GM18858 (cell line): ENCODE measurements around the gene SLC26A8.
"Not testable (repeated sequence)": the region's sequence is repeated elsewhere in the genome, so short reads cannot be mapped to it uniquely, and the experiment has no call there.

Experiments
- ATAC-seq: cut with Tn5 transposase; IDR thresholded peaks from one replicate; pipeline ENCODE4 v1.9.1; 2021; ENCODE audit not compliant: unreplicated experiment

SLC26A8 gene

GRCh38 chr6:35948725-35949124, 75.7 kb downstream of the SLC26A8 start:
- no peak for ATAC-seq

GRCh38 chr6:35945650-35946025, 78.8 kb downstream of the SLC26A8 start:
- ATAC-seq: no peak

DNA sequence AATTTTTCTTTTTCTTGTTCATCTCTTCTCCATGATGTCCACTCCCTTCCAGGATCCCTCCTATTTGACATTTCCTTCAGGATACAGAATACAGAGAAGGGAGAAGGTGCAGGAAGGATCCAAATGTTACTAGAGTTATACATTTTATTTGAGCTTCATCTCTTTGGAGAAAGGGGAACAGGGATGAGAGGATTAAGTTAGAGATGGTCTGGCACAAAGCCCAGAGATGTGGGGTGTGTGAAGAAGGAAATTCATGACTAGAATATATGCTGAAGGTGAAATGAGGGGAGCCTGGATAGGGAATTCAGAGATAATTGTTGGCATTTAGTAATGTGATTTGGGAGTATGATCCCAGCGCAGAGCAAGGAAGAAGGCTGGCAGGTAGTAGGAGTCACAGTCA, 81.1 kb downstream of the SLC26A8 start:
- no peak for ATAC-seq

GRCh38 chr6:35942355-35942754, 82.1 kb downstream of the SLC26A8 start:
- no peak for ATAC-seq

- not testable (repeated sequence) for ATAC-seq
Measured at GRCh38 chr6:35941170-35941569, 83.3 kb downstream of the SLC26A8 start.

- not testable (repeated sequence) for ATAC-seq
Measured at GRCh38 chr6:35940014-35940413, 84.4 kb downstream of the SLC26A8 start.

DNA sequence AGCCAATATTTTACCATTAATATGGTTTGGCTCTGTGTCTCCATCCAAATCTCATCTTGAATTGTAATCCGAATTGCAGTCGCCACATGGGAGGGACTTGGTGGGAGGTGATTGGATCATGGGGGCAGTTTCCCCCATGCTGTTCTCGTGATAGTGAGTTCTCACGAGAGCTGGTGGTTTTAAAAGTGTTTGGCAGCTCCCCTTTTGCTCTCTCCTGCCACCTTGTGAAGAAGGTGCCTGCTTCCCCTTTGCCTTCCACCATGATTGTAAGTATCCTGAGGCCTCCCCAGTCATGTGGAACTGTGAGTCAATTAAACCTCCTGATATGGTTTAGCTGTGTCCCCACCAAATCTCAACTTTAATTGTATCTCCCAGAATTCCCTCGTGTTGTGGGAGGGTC, 85.2 kb downstream of the SLC26A8 start:
- ATAC-seq: not testable (repeated sequence)

GRCh38 chr6:35936681-35937359, 87.6 kb downstream of the SLC26A8 start:
- ATAC-seq: no peak

GRCh38 chr6:35935469-35935868, 89.0 kb downstream of the SLC26A8 start:
- no peak for ATAC-seq

DNA sequence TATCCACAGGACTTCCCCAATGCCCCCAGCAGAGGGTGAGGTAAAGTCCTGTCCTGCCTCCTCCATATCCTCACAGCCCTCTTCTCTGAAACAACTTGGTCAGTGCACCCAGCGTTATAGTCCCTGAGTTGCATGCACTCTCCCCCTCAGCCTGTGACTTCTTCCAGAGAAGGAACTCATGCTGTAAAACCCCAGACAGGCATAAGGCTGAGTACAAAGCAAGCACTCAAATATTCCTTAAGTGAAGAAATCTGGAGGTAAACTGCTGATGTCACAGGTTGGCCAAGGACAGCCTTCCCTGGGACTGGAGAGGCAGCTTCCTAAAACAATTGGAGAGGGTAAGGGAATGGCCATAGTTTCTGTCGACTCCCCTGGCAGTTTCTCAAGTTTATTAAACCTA, 90.6 kb downstream of the SLC26A8 start:
- ATAC-seq: no peak

DNA sequence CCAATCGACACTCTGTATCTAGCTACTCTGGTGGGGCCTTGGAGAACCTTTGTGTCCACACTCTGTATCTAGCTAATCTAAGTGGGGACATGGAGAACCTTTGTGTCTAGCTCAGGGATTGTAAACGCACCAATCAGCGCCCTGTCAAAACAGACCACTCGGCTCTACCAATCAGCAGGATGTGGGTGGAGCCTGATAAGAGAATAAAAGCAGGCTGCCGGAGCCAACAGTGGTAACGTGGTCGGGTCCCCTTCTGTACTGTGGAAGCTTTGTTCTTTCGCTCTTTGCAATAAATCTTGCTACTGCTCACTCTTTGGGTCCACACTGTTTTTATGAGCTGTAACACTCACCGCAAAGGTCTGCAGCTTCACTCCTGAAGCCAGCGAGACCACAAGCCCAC, 92.6 kb downstream of the SLC26A8 start:
- not testable (repeated sequence) for ATAC-seq

DNA sequence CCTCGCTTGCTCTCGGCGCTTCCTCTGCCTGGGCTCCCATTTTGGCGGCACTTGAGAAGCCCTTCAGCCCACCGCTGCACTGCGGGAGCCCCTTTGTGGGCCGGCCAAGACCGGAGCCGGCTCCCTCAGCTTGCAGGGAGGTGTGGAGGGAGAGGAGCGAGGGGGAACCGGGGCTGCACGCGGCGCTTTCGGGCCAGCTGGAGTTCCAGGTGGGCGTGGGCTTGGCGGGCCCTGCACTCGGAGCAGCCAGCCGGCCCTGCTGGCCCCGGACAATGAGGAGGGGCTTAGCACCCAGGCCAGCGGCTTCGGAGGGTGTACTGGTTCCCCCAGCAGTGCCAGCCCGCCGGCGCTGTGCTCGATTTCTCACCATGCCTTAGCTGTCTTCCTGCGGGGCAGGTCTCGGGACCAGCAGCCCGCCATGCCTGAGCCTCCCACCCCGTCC, 93.3 kb downstream of the SLC26A8 start:
- ATAC-seq: no peak

DNA sequence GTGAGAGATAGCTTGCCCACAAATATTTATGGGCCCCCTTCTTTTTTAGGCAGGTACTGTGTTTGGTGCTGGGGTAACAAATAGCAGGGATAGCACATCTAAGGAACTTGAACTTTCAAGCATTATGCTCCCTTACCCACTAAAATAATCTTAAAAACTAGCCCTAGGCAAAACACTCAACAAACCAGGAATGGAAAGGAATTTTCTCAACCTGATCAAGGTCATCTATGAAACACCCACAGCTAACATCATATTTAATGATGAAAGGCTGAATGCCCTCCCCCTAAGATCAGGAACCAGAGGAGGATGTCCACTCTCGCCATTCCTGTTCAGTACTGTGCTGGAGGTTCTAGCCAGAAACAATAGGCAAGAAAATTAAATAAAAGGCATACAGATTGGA, 94.8 kb downstream of the SLC26A8 start:
- ATAC-seq: no peak

- no peak for ATAC-seq
Measured at GRCh38 chr6:35926509-35927215, 97.8 kb downstream of the SLC26A8 start.

DNA sequence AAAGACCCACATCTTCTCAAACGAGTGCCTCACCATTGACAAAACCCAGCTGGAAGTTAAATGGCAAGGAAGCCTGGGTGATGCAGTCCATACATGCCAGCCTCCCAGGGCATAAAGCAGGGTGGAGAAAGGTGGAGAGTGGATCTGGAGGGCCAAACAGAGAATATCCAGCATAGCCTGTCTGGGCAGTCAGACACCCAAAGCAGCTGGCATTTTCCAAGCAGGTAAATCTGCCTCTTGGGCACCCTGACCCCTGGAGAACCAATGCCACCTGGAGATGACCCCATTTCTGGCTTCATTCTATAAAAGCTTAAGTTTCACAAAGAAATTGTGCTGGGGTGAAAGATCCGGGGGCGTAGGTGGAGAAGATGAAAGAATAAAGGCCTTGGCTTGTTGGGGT, 98.5 kb downstream of the SLC26A8 start:
- no peak for ATAC-seq

DNA sequence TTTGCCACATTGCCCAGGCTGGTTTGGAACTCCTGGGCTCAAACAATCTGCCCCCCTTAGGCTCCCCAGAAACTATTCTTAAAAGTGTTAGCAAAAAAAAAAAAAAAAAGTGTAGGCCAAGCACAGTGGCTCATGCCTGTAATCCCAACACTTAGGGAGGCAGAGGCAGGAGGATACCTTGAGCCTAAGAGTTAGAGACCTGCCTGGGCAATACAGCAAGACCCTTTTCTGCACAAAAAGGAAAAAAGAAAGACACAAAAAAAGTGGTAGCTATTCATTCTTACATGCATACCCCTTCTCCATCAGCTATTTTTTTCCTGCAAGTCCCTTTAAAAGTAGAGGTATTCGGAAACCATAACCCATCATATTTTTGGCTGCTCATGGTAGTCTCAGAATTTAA, 100.3 kb downstream of the SLC26A8 start:
- no peak for ATAC-seq

DNA sequence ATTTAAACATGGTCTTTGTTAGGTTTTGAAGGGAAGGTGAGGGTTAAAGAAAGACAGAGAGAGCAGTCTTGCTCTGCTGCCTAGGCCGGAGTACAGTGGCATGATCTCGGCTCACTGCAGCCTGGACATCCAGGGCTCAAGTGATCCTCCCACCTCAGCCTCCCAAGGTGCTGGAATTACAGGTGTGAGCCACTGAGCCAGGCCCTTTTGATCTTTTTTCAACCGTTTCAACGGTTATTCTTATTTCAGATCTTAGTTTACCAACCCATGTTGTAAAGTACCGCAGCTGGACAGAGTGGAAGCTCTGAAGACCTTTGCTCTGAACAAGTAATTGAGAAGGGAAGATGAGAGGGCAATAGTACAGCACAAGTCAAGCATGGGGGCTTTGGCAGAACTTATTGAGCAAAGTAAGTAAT, 102.3 kb downstream of the SLC26A8 start:
- ATAC-seq: no peak

GRCh38 chr6:35920793-35921732, 103.4 kb downstream of the SLC26A8 start, which contains the start of gene SRPK1:
Gene SRPK1 (minus strand): TSS chr6:35921098. CDS start chr6:35921056, 42 bp downstream.
- ATAC-seq: peak; percentile 52

DNA sequence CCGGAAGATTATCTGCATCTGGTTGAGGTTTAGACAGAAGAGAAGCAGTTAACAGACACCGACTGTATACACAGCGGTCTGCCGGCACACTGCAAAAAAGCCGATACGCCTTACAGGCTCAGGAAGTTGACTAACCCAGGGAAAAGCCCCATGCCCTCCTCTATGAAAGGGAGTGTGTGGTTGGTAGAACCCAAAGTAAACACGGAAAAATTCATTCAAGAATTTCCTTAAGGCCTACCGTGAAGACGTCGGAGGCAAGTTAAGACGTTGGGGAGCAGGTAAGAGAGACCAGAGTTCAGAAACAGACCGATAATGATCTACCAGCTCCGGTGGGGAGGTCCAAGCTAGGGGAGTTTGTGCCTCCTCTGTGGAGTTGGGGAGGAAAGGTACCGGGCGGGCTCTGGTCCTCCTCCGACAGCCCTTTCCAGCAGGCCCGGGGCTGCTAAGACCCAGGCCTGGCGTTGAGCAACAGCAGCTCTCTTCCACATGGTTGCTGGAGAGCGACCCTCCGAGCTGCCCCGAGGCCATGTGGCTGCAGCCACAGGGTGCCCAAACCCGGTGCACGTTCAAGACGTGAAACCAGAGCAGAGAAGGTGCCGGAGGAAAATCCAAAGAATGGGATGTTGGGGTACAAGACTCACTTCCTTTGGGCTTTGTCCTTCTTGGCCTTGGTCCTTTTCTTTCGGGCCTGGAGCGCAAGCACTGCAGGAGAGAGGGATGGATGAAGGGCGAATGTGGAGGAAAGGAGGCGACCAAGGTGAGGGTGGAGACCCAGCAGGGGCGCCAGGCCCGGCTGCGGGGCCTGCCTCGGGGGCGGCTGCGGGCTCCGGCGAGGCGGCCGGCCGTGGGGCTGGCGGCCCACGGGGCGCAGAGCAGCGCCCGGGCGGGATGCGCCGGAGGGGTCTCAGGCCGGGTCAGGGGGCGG, 104.4 kb downstream of the SLC26A8 start:
- ATAC-seq: peak; percentile 4

- ATAC-seq: no peak
Measured at GRCh38 chr6:35919085-35919826, 105.2 kb downstream of the SLC26A8 start.
